ENCODE measurements around the gene MASP1.

Gene MASP1

GRCh38 chr3:187210091-187210490 is 81.4 kb downstream of the MASP1 start:
- TF ChIP-seq GATA2 (IDR thresholded peaks at IDR 0.05; ENCODE audit: low read depth, low read length) (no peak), GATA3 (IDR thresholded peaks at IDR 0.05; ENCODE audit: low read depth, low read length) (no peak)

- TF ChIP-seq GATA3 (IDR thresholded peaks at IDR 0.05; ENCODE audit: low read depth, low read length) (no peak), GATA2 (IDR thresholded peaks at IDR 0.05; ENCODE audit: low read depth, low read length) (no peak)
These were observed 82.0 kb downstream of the MASP1 start for GRCh38 chr3:187209491-187209890.

DNA sequence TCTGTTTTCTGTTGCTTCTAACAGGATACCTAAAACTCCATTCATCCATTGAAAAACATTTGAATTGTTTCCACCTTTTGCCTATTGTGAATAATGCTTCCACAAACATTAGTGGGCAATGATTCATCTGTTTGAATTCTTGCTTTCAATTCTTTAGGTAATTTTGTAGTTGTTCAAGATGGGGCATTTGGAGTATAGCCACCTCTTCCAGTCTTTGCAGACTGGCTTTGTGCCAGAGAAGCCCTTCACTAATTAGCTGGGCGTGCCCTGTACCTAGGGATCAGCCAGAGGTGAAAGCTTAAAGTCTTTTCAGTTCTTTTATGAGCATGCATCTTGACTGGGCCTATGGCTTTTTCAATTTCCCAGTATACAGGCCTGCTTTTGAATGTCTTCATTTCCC is 83.4 kb downstream of the MASP1 start:
- TF ChIP-seq GATA3 (IDR thresholded peaks at IDR 0.05; ENCODE audit: low read depth, low read length) (no peak), GATA2 (IDR thresholded peaks at IDR 0.05; ENCODE audit: low read depth, low read length) (no peak)

- TF ChIP-seq GATA2 (IDR thresholded peaks at IDR 0.05; ENCODE audit: low read depth, low read length) (no peak), GATA3 (IDR thresholded peaks at IDR 0.05; ENCODE audit: low read depth, low read length) (no peak)
These were observed 83.9 kb downstream of the MASP1 start for GRCh38 chr3:187207624-187208023.

DNA sequence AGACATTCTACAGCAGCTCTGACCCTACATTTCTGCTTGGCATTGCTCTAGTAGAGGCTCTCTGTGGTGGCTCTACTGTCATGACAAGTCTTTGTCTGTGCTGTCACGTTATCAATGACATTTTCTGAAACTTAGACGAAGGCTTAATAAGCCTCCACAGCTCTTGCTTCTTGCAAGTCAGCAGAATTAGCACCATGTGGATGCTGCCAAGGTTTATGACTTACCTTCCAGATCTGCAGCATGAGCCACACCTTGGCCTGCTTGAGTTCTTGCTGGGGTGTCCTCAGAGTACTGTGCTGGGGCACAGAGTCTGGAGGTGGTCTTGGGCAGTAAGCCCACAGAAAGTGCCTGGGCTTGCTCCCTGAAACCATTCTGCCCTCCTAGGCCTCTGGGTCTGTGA is 84.5 kb downstream of the MASP1 start:
- TF ChIP-seq GATA2 (IDR thresholded peaks at IDR 0.05; ENCODE audit: low read depth, low read length) (no peak), GATA3 (IDR thresholded peaks at IDR 0.05; ENCODE audit: low read depth, low read length) (no peak)

DNA sequence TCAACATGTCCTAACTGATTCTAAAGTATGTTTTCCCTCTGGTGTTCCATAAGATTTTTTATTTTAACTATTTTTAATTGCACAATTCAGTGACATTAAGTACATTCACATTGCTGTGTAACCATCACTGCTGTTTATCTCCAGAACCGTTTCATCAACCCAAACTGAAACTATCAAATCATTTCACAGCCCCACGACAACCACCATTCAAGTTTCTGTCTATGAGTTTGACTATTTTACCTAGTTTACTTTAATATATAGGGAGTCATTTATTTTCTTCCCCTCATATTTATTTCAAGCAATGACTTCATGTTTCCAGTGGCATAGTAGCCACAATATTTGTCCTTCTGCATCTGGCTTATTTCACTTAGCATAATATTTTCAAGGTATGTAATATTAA is 85.9 kb downstream of the MASP1 start:
- TF ChIP-seq GATA3 (IDR thresholded peaks at IDR 0.05; ENCODE audit: low read depth, low read length), result no peak

DNA sequence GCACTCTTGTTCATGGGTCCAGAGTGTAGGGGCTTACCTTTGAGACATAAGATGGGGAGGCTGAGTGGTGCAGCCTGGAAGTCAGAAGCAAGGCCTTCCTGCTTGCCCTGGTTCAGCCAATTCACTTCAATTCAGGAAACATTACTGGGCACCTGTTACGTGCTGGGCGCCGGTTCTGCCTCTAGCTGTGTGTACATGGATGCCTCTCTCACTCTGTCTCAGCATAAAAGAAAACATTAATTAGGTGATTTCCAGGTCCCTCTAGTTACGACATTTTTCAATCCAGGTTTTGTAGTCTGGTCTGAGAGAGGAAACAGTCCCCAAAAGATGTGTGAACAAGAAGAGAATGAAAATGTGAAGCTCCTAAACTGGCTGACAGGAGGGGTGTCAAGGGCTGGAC is 93.0 kb downstream of the MASP1 start:
- no peak for TF ChIP-seq GATA3 (IDR thresholded peaks at IDR 0.05; ENCODE audit: low read depth, low read length)
- TF ChIP-seq GATA2 (IDR thresholded peaks at IDR 0.05; ENCODE audit: low read depth, low read length), result no peak

DNA sequence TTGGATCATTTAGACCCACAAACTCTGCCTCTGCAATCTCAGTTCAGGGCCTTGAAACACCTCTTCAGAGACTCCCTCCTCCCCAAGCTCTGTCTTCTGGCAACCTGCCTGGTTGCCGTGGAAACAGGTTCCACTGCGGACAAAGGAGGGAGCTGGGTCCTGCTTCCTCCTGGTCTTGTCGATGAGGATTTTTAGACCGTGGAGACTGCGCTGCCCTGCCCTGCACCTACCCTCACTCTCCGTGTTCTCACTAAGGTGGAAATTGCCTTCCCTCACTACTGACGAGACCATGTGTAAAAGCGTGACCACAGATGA is 94.2 kb downstream of the MASP1 start, which contains the start of gene RTP1:
Gene RTP1, plus strand, starts transcription at position 152 of the 315 bp plus-strand sequence. Its CDS starts 30 bp downstream, at position 182.
- TF ChIP-seq GATA2 (IDR thresholded peaks at IDR 0.05; ENCODE audit: low read depth, low read length) (no peak), GATA3 (IDR thresholded peaks at IDR 0.05; ENCODE audit: low read depth, low read length) (no peak)

- TF ChIP-seq GATA3 (IDR thresholded peaks at IDR 0.05; ENCODE audit: low read depth, low read length) (no peak), GATA2 (IDR thresholded peaks at IDR 0.05; ENCODE audit: low read depth, low read length) (no peak)
These were observed 94.8 kb downstream of the MASP1 start for GRCh38 chr3:187196573-187197334.

- TF ChIP-seq GATA3 (IDR thresholded peaks at IDR 0.05; ENCODE audit: low read depth, low read length), result no peak
These were observed 98.4 kb downstream of the MASP1 start for GRCh38 chr3:187193181-187193580.

- no peak for TF ChIP-seq GATA2 (IDR thresholded peaks at IDR 0.05; ENCODE audit: low read depth, low read length)
- no peak for TF ChIP-seq GATA3 (IDR thresholded peaks at IDR 0.05; ENCODE audit: low read depth, low read length)
These were observed 100.3 kb downstream of the MASP1 start for GRCh38 chr3:187191271-187191670.

DNA sequence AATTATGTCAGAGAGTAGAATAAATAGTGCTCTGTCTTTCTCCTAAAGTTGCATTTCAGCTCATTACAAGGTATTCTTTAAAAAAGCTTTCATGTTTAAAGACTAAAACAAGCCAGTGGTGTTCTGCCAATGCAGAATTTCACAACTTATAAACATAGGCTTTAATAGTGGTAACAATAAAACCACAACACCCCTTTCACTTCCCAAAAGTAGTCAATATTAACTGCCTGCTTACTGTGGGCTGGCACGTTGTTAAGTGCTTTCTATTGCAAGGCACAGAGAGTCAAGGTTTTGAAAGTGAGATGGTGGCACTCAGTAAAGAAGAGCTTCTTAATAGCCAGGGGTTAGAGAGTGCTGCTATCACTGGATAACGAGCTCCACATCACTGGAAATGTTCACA is 102.6 kb downstream of the MASP1 start:
- no peak for TF ChIP-seq GATA2 (IDR thresholded peaks at IDR 0.05; ENCODE audit: low read depth, low read length)
- TF ChIP-seq GATA3 (IDR thresholded peaks at IDR 0.05; ENCODE audit: low read depth, low read length), result no peak

GRCh38 chr3:187186801-187187421 is 104.6 kb downstream of the MASP1 start:
- no peak for TF ChIP-seq GATA2 (IDR thresholded peaks at IDR 0.05; ENCODE audit: low read depth, low read length)
- no peak for TF ChIP-seq GATA3 (IDR thresholded peaks at IDR 0.05; ENCODE audit: low read depth, low read length)

DNA sequence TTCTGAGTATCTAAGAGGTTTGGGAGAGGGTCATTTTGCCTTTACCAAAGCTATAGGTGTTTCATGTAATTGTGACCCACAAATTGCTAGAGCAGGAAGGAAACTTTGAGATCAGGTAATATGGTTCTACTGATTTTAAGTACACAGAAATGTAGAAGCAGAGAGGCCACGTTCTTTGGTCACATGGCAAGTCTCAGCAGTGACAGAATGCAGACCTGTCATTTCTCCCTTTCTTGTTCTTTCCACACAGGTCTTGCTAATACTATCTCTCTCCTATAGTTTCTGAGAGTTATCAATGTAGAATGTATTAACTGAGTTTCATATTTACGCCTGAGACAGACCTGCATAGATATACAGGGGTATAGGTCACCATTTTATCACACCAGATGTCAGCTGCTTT is 105.2 kb downstream of the MASP1 start:
- TF ChIP-seq GATA2 (IDR thresholded peaks at IDR 0.05; ENCODE audit: low read depth, low read length) (no peak), GATA3 (IDR thresholded peaks at IDR 0.05; ENCODE audit: low read depth, low read length) (no peak)

DNA sequence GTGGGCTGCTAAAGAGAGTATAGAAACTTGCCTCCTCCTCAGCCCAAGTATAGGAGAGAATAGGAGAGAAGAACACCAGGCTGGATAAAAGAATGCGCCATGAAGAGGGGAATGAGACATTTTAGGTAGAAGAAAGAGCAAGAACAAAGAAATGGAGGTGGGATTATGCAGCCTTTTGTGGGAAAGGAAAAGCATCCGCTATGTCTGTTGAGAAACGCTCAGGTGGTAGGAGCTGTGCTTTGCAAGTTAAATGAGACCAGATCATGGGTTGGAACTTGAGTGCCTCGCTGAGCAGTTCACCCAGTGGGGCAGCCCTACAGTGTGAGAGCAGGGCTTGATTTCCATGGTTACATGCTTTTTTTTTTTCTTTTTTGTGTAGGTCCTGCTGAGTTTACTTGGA is 105.8 kb downstream of the MASP1 start:
- TF ChIP-seq GATA2 (IDR thresholded peaks at IDR 0.05; ENCODE audit: low read depth, low read length) (no peak), GATA3 (IDR thresholded peaks at IDR 0.05; ENCODE audit: low read depth, low read length) (no peak)

Measured in SH-SY5Y (cell line).